ENCODE results near the gene CDC25C. TPM values are rescaled to one million over a fixed set of nuclear protein-coding genes. Genes with fewer than 3 reads are reported as not detected.

Gene CDC25C
- total RNA-seq, 1 experiment from 2014 or later: 24.4 TPM

Other genes starting within 250 kb of the CDC25C start
- not detected in 2 replicates for gene WNT8A, start 247.8 kb downstream of the CDC25C start, total RNA-seq (2014; rRNA removed; shearing (Covaris generic))
- gene NME5, start 192.4 kb downstream of the CDC25C start, total RNA-seq (2014; rRNA removed; shearing (Covaris generic)): 0.29 and 0.36 TPM in 2 replicates
- gene BRD8, start 153.2 kb downstream of the CDC25C start, total RNA-seq (2014; rRNA removed; shearing (Covaris generic)): 34.3 and 48.4 TPM in 2 replicates
- 161 and 183 TPM in 2 replicates for gene KIF20A, start 152.7 kb downstream of the CDC25C start, total RNA-seq (2014; rRNA removed; shearing (Covaris generic))
- gene CDC23, start 118.5 kb downstream of the CDC25C start, total RNA-seq (2014; rRNA removed; shearing (Covaris generic)): 26.2 and 35.2 TPM in 2 replicates
- not detected in 2 replicates for gene GFRA3, start 57.2 kb downstream of the CDC25C start, total RNA-seq (2014; rRNA removed; shearing (Covaris generic))
- gene FAM53C, start 6.5 kb upstream of the CDC25C start, total RNA-seq (2014; rRNA removed; shearing (Covaris generic)): 34.8 and 35.1 TPM in 2 replicates
- gene KDM3B, start 20.9 kb upstream of the CDC25C start, total RNA-seq (2014; rRNA removed; shearing (Covaris generic)): 20.7 and 24.0 TPM in 2 replicates
- 5.5 and 10.3 TPM in 2 replicates for gene REEP2, start 107.3 kb upstream of the CDC25C start, total RNA-seq (2014; rRNA removed; shearing (Covaris generic))
- 1.1 and 1.7 TPM in 2 replicates for gene EGR1, start 133.7 kb upstream of the CDC25C start, total RNA-seq (2014; rRNA removed; shearing (Covaris generic))
- gene ETF1, start 211.4 kb upstream of the CDC25C start, total RNA-seq (2014; rRNA removed; shearing (Covaris generic)): 75.7 and 88.3 TPM in 2 replicates
- gene HSPA9, start 243.6 kb upstream of the CDC25C start, total RNA-seq (2014; rRNA removed; shearing (Covaris generic)): 172 and 209 TPM in 2 replicates